ENCODE data around the gene NOX3. TPM values are rescaled to one million over a fixed set of nuclear protein-coding genes. Genes with fewer than 3 reads are reported as not detected.

NOX3 gene
- total and polyA plus RNA-seq, 10 of the 15 experiments (the other 5 are each of a cell fraction or from before 2014, with no cell fraction given): not detected

- RAD21 ChIA-PET (ENCODE audit: unreplicated experiment): no interaction called here
- intact Hi-C loops (cut with micrococcal nuclease; ENCODE audit: unreplicated experiment): no loop called here
- ATAC-seq: no peak
- CTCF ChIA-PET: no interaction called here
- Histone ChIP-seq H3K4me1 (ENCODE audit: control insufficient read depth, insufficient read depth, low read length) (no peaks in the 10 kb centered on the region), H3K79me2 (ENCODE audit: control insufficient read depth, insufficient read depth, low read length) (no peaks in the 10 kb centered on the region), H3K9me3 (replicated peaks; ENCODE audit: control insufficient read depth, insufficient read depth, low read length) (no peaks in the 10 kb centered on the region; the same call in 2 of the 3 replicates), H3K9ac (ENCODE audit: control insufficient read depth, insufficient read depth, low read length) (no peak overlapping the region), H3K27ac (ENCODE audit: control insufficient read depth, insufficient read depth) (no peak overlapping the region), H3K4me3 (no peak overlapping the region), H3K4me2 (ENCODE audit: control insufficient read depth, insufficient read depth) (no peak overlapping the region), H3K27me3 (replicated peaks in 1 of 2; ENCODE audit: control insufficient read depth in 2 of 2, insufficient read depth in 2 of 2, low read length in 1 of 2) (no peaks in the 10 kb centered on the region), H3K36me3 (ENCODE audit: control insufficient read depth in 2 of 2, insufficient read depth in 2 of 2, low read length in 1 of 2) (no peaks in the 10 kb centered on the region), H4K20me1 (ENCODE audit: control insufficient read depth, insufficient read depth) (no peaks in the 10 kb centered on the region), H2AFZ (ENCODE audit: control insufficient read depth, low read depth, low read length) (no peak overlapping the region)
- TF ChIP-seq HCFC1 (IDR thresholded peaks at IDR 0.05; ENCODE audit: low read length) (no peak), EGR1 (IDR thresholded peaks at IDR 0.05; ENCODE audit: borderline replicate concordance in 1 of 2, low read depth in 2 of 2, low read length in 2 of 2) (no peak), ZNF622 (IDR thresholded peaks at IDR 0.05) (no peak), SREBF1 (IDR thresholded peaks at IDR 0.05; ENCODE audit: low read length) (no peak), RBBP5 (conservative IDR thresholded peaks at IDR 0.05) (no peak)
- WGBS (ENCODE audit: insufficient coverage, insufficient replicate concordance, low lambda C conversion rate, missing lambda C conversion rate): 92% methylated on average over 2 of the region's 2 CpGs
- POLR2A ChIA-PET: no interaction called here
- FAIRE-seq: no peak
- in situ Hi-C loops (cut with MboI): no loop called here
- SMC1A ChIA-PET (ENCODE audit: uncharacterized antibody, unreplicated experiment): interaction anchor here (1.5 to 3.5 kb wide), 2 partner anchors 10 to 17 kb away, joined by 3 to 15 read pairs; no protein-coding TSS in a partner anchor
- DNase-seq (ENCODE audit: low read depth, low spot score): no peak
- no TSS peak for BruUV-seq (replicated peaks)
These were observed 55.0 kb downstream of the NOX3 start for GRCh38 chr6:155400654-155400965.

- CTCF ChIA-PET: interaction anchor here (0.8 kb wide), 1 partner anchor 62 kb away, joined by 3 read pairs; no protein-coding TSS in a partner anchor
- no peaks in the 10 kb centered on the region for H3K36me3 ChIP-seq (ENCODE audit: control insufficient read depth in 2 of 2, insufficient read depth in 2 of 2, low read length in 1 of 2)
- no peak overlapping the region for H3K27ac ChIP-seq (ENCODE audit: control insufficient read depth, insufficient read depth)
- no peak overlapping the region for H3K9ac ChIP-seq (ENCODE audit: control insufficient read depth, insufficient read depth, low read length)
- no peak for FAIRE-seq
- H3K4me2 ChIP-seq (ENCODE audit: control insufficient read depth, insufficient read depth): no peak overlapping the region
- POLR2A ChIA-PET: no interaction called here
- RAD21 ChIA-PET (ENCODE audit: unreplicated experiment): no interaction called here
- SMC1A ChIA-PET (ENCODE audit: uncharacterized antibody, unreplicated experiment): interaction anchor here (1.5 to 3.5 kb wide), 3 partner anchors 11 to 18 kb away, joined by 3 to 15 read pairs (median 7); no protein-coding TSS in a partner anchor
- no peak overlapping the region for H2AFZ ChIP-seq (ENCODE audit: control insufficient read depth, low read depth, low read length)
- no TSS peak for BruUV-seq (replicated peaks)
- no peaks in the 10 kb centered on the region for H4K20me1 ChIP-seq (ENCODE audit: control insufficient read depth, insufficient read depth)
- H3K4me1 ChIP-seq (ENCODE audit: control insufficient read depth, insufficient read depth, low read length): no peaks in the 10 kb centered on the region
- H3K79me2 ChIP-seq (ENCODE audit: control insufficient read depth, insufficient read depth, low read length): no peaks in the 10 kb centered on the region
- WGBS (ENCODE audit: insufficient coverage, insufficient replicate concordance, low lambda C conversion rate, missing lambda C conversion rate): 74% methylated on average over 15 of the region's 15 CpGs
- intact Hi-C loops (cut with micrococcal nuclease; ENCODE audit: unreplicated experiment) (no loop called here), in situ Hi-C loops (cut with MboI) (no loop called here)
- no peaks in the 10 kb centered on the region for H3K27me3 ChIP-seq (replicated peaks in 1 of 2; ENCODE audit: control insufficient read depth in 2 of 2, insufficient read depth in 2 of 2, low read length in 1 of 2)
- DNase-seq (ENCODE audit: low read depth, low spot score): no peak
- H3K9me3 ChIP-seq (replicated peaks; ENCODE audit: control insufficient read depth, insufficient read depth, low read length): no peaks in the 10 kb centered on the region; the same call in 2 of the 3 replicates
- ATAC-seq: no peak
- H3K4me3 ChIP-seq: no peak overlapping the region
- TF ChIP-seq HDGF (IDR thresholded peaks at IDR 0.05) (no peak), ZBTB11 (CRISPR knock-in tag; IDR thresholded peaks at IDR 0.05) (no peak), PAX5 (IDR thresholded peaks at IDR 0.05; ENCODE audit: borderline replicate concordance, low read depth, low read length) (no peak), NFYB (IDR thresholded peaks at IDR 0.05; ENCODE audit: insufficient read depth, low read depth, low read length) (no peak), CEBPB (IDR thresholded peaks at IDR 0.05; ENCODE audit: borderline replicate concordance in 1 of 2, low read depth in 2 of 2, low read length in 2 of 2) (no peak), SUPT20H (IDR thresholded peaks at IDR 0.05; ENCODE audit: borderline replicate concordance, control insufficient read depth, low read depth, low read length) (no peak), MYC (IDR thresholded peaks at IDR 0.05; ENCODE audit: insufficient read depth, insufficient read length, insufficient replicate concordance, low read length, severe bottlenecking) (no peak), BMI1 (IDR thresholded peaks at IDR 0.05; ENCODE audit: borderline replicate concordance) (no peak)
These were observed 55.6 kb downstream of the NOX3 start for GRCh38 chr6:155399745-155400653.
